ENCODE measurements around the gene IFNK.

The IFNK gene

GRCh38 chr9:27514551-27514950 is 9.5 kb upstream of the IFNK start:
- DNase-seq: no peak

- no peak for DNase-seq
Observed at GRCh38 chr9:27518006-27518405, 6.1 kb upstream of the IFNK start.

GRCh38 chr9:27518809-27519208 is 5.3 kb upstream of the IFNK start:
- no peak for DNase-seq

- no peak for DNase-seq
Observed at GRCh38 chr9:27519466-27520465, 4.3 kb upstream of the IFNK start.

- no peak for DNase-seq
Observed at GRCh38 chr9:27520986-27521385, 3.1 kb upstream of the IFNK start.

GRCh38 chr9:27523141-27523540 is 949 bp upstream of the IFNK start:
- DNase-seq: no peak

- no peak for DNase-seq
Observed at GRCh38 chr9:27527702-27528075, 3.6 kb downstream of the IFNK start.

GRCh38 chr9:27528076-27528885 is 4.2 kb downstream of the IFNK start:
- DNase-seq: peak; percentile 39

- DNase-seq: peak; percentile 38
Observed at GRCh38 chr9:27528886-27529315, 4.8 kb downstream of the IFNK start.

GRCh38 chr9:27529316-27530278 is 5.5 kb downstream of the IFNK start, which contains the start of gene MOB3B:
TSS of gene MOB3B (minus strand) at chr9:27529814. CDS start at chr9:27455550, 74,264 bp downstream.
- DNase-seq: peak; percentile 79

GRCh38 chr9:27530915-27531755 is 7.0 kb downstream of the IFNK start:
- no peak for DNase-seq

- no peak for DNase-seq
Observed at GRCh38 chr9:27532046-27532445, 8.0 kb downstream of the IFNK start.

GRCh38 chr9:27533311-27533710 is 9.2 kb downstream of the IFNK start:
- DNase-seq: no peak

GRCh38 chr9:27534131-27534530 is 10.0 kb downstream of the IFNK start:
- no peak for DNase-seq

- no peak for DNase-seq
Observed at GRCh38 chr9:27534658-27535209, 10.6 kb downstream of the IFNK start.

- no peak for DNase-seq
Observed at GRCh38 chr9:27535701-27536118, 11.6 kb downstream of the IFNK start.

GRCh38 chr9:27536168-27536567 is 12.1 kb downstream of the IFNK start:
- no peak for DNase-seq

- no peak for DNase-seq
Observed at GRCh38 chr9:27537027-27537435, 12.9 kb downstream of the IFNK start.

- DNase-seq: no peak
Observed at GRCh38 chr9:27537756-27538155, 13.7 kb downstream of the IFNK start.

- no peak for DNase-seq
Observed at GRCh38 chr9:27538647-27539046, 14.6 kb downstream of the IFNK start.

Measured in stimulated activated CD4-positive, alpha-beta T cell treated with anti-CD3 and anti-CD28 coated beads, Interleukin-12 subunit alpha, Interleukin-12 subunit beta, amount 100 ng/mL, for 4 hours (primary cell).